Thyroid gland (tissue), 4 donors: Measurements from ENCODE around the gene OR2S2. TPM values are rescaled to one million over a fixed set of nuclear protein-coding genes. Genes with fewer than 3 reads are reported as not detected.
A peak's percentile ranks its signal among the peaks of the same experiment; 100 is the strongest.

Experiments
- DNase-seq, 2 donors: peaks; one replicate each; pipeline ENCODE4 v3.0.0-alpha.2; 2019
- H3K27ac ChIP-seq, 3 donors: fragments of 200-600 bp; sonication (generic); 1 replicate in 2 of 3; 2 replicates in 1 of 3; pipeline ENCODE4 v1.5.1; 2016 to 2019; ENCODE audit warnings: mild to moderate bottlenecking in 1 of 3, moderate library complexity in 1 of 3
- H3K27me3 ChIP-seq: fragments of 200-600 bp; sonication (generic); one replicate; pipeline ENCODE4 v1.5.1; 2019
- H3K36me3 ChIP-seq, 2 donors: fragments of 200-600 bp; sonication (generic); one replicate each; pipeline ENCODE4 v1.5.1; 2016 to 2019
- H3K4me1 ChIP-seq, 2 donors: fragments of 200-600 bp; sonication (generic); one replicate each; pipeline ENCODE4 v1.5.1; 2017 to 2019
- H3K4me3 ChIP-seq, 3 donors: fragments of 200-600 bp; sonication (generic); replicated peaks in 1 of 3; 1 replicate in 2 of 3; 2 replicates in 1 of 3; pipeline ENCODE4 v1.5.1; 2016; ENCODE audit warnings: mild to moderate bottlenecking in 1 of 3
- H3K9me3 ChIP-seq: fragments of 200-600 bp; sonication (generic); one replicate; pipeline ENCODE4 v1.5.1; 2017
- POLR2A ChIP-seq, 2 donors: fragments of 450-650 bp; IDR thresholded peaks; one replicate each; pipeline ENCODE4 v1.6.1; 2017; ENCODE audit warnings: antibody characterized with exemption in 2 of 2, mild to moderate bottlenecking in 2 of 2, moderate library complexity in 1 of 2
- WGBS, 2 donors: methylation state at CpG; one replicate each; pipeline ENCODE4 v1.1.5; 2017; 5-methylcytosine and 5-hydroxymethylcytosine counted together
- intact Hi-C: fragments of 100-400 bp; cut with DNase I; formaldehyde crosslinking; loops from one replicate; pipeline ENCODE4 v1.15.1; 2023
- total RNA-seq, 4 donors: library from RNA; depleted of rRNA; stranded (reverse); fragments of >200 nt; gene quantifications; one replicate each; pipeline ENCODE4 v1.2.3, GENCODE V29; 2016
- TF ChIP-seq, protein P1 (sequence below), 6 experiments: fragments of 200-600 bp in 3 of 6; fragments of 450-650 bp in 3 of 6; sonication (generic) in 3 of 6; IDR thresholded peaks; one replicate each; pipeline ENCODE4 v1.5.1; 2016 to 2019; ENCODE audit warnings: antibody characterized with exemption in 6 of 6, mild to moderate bottlenecking in 2 of 6, inconsistent platforms in 1 of 6, moderate library complexity in 1 of 6

OR2S2 gene
- total RNA-seq, 4 donors from 2014 or later = not detected

DNA sequence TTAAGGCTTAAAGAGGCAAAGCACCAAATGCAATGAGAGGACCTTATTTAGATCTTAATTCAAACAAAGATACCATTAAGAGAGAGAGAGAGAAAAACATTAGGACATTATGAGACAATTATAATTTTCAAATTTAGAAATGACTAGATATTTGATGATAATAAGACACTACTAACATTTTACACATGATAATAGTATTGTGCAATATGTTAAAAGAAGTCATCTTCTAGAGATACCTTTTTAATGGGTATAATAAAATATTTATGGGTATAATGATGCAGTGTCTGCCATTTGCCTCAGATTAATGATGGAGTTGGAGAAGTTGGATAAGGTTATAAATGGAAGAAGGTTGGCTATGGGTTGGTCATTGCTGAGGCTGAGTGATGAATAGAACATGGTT is 27.4 kb downstream of the OR2S2 start:
- Histone ChIP-seq H3K36me3 (no peaks in the 10 kb centered on the region), H3K4me1 (peaks cover 8 to 15% of the 10 kb centered on the region in 2 donors), H3K9me3 (no peaks in the 10 kb centered on the region), H3K27ac (no peak overlapping the region), H3K27me3 (no peaks in the 10 kb centered on the region), H3K4me3 (no peak overlapping the region)
- intact Hi-C loops = no loop called here
- DNase-seq = no peak
- TF ChIP-seq POLR2A (IDR thresholded peaks at IDR 0.05) = no peak
- TF ChIP-seq, protein P1, sequence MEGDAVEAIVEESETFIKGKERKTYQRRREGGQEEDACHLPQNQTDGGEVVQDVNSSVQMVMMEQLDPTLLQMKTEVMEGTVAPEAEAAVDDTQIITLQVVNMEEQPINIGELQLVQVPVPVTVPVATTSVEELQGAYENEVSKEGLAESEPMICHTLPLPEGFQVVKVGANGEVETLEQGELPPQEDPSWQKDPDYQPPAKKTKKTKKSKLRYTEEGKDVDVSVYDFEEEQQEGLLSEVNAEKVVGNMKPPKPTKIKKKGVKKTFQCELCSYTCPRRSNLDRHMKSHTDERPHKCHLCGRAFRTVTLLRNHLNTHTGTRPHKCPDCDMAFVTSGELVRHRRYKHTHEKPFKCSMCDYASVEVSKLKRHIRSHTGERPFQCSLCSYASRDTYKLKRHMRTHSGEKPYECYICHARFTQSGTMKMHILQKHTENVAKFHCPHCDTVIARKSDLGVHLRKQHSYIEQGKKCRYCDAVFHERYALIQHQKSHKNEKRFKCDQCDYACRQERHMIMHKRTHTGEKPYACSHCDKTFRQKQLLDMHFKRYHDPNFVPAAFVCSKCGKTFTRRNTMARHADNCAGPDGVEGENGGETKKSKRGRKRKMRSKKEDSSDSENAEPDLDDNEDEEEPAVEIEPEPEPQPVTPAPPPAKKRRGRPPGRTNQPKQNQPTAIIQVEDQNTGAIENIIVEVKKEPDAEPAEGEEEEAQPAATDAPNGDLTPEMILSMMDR (IDR thresholded peaks at IDR 0.05) = no peak

DNA sequence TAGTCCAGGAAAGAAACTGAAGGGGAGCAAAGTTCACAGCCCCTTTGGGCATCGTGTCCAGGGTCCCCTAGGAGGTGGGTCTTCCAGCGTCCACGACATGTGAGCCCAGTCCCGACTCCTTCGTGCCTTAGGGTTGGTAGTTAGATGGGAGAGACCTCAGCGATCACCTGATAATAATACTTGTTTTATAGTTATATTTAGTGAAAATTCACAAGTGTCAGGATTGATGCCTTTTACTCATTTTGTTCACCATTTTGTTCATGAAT is 28.6 kb downstream of the OR2S2 start:
- Histone ChIP-seq H3K9me3 (no peaks in the 10 kb centered on the region), H3K36me3 (no peaks in the 10 kb centered on the region), H3K4me1 (peaks cover 7 to 19% of the 10 kb centered on the region in 2 donors), H3K27me3 (no peaks in the 10 kb centered on the region), H3K4me3 (no peak overlapping the region), H3K27ac (peak overlapping the region in 1 of 3 donors; percentile 43)
- intact Hi-C loops = no loop called here
- TF ChIP-seq, protein P1 (IDR thresholded peaks at IDR 0.05) = no peak
- TF ChIP-seq POLR2A (IDR thresholded peaks at IDR 0.05) = no peak
- WGBS, 2 donors = 73 to 78% methylated on average over 6 of the region's 6 CpGs
- DNase-seq = no peak

DNA sequence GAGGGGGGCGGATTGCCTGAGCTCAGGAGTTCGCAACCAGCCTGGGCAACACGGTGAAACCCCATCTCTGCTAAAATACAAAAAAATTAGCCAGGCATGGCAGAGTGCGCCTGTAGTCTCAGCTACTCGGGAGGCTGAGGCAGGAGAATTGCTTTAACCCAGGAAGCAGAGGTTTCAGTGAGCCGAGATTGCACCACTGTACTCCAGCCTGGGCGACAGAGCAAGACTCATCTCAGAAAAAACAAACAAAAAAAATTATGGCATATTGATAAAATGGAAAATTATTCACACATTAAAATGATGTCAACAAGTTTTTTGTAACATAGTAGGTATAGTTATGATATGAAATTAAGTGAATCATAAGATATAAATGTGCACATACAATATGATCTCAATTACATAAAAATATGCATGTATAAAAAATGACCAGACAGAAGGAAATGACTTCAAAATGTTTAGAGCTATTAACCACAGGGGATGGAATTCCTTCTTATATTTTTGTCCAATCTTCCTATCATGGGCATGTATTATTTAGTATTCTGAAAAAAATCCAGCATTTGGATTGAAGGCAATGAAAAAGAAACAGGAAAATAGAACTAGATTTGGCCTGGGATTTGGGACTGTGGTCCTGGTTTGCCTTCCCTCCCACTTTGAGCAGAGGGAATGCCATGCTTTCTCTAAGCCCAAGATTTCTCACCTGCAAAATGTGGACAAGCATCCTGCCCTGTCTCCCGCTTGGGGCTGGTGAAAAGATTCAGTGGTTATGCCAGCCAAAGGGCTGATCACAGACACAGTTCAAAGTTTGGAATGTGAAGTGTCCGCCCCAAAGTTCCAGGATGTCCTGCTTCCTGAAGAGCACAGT is 29.1 kb downstream of the OR2S2 start:
- no peak overlapping the region for H3K4me3 ChIP-seq
- H3K27ac ChIP-seq = peak overlapping the region in 1 of 3 donors; percentile 43
- H3K36me3 ChIP-seq = no peaks in the 10 kb centered on the region
- H3K4me1 ChIP-seq = peaks cover 8 to 22% of the 10 kb centered on the region in 2 donors
- H3K9me3 ChIP-seq = no peaks in the 10 kb centered on the region
- TF ChIP-seq POLR2A (IDR thresholded peaks at IDR 0.05) = no peak
- TF ChIP-seq, protein P1 (IDR thresholded peaks at IDR 0.05) = no peak
- H3K27me3 ChIP-seq = no peaks in the 10 kb centered on the region
- no peak for DNase-seq
- WGBS, 2 donors = 78 to 79% methylated on average over 9 of the region's 9 CpGs
- intact Hi-C loops = no loop called here

DNA sequence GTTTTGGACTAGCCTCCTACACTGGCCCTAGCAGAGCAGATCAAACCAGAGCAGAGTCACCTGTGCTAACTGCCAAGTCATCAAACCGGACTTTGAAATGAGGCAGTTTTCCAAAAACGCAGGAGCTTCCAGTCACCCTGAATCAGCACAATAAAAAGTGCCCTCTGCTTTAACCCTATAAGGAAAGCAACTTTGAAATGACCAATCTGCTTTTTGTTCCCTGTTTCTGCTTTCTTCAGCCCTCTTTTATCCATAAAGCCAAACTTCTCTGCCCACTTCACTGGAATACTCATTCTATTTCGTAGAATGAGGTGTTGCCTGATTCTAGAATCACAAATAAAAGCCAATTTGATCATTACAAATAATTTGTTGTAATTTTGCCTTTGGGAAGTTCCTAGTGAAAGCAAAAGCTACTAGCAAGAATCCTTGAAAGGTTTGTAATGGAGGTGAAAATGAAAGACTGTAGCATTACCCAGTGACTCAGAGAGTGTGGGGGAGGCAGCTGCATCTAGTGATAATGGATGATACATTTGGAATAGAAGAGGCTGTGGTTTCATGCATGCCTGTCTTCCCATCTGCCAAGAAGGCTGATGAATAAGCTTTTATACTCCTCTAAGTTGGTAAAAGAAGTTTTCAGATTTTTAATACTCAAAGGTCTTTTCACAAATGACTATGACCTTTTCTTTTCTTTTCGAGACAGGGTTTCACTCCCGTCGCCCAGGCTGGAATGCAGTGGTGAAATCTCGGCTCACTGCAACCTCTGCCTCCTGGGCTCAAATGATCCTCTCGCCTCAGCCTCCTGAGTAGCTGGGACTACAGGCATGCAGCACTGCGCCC is 33.8 kb downstream of the OR2S2 start:
- Histone ChIP-seq H3K27me3 (no peaks in the 10 kb centered on the region), H3K9me3 (no peaks in the 10 kb centered on the region), H3K36me3 (no peaks in the 10 kb centered on the region), H3K27ac (peak overlapping the region; percentile 60 to 77 (median 75)), H3K4me1 (peaks cover 19 to 36% of the 10 kb centered on the region in 2 donors), H3K4me3 (no peak overlapping the region)
- DNase-seq = peak; percentile 63 to 68
- intact Hi-C loops = no loop called here
- WGBS, 2 donors = 65 to 66% methylated on average over 9 of the region's 9 CpGs
- TF ChIP-seq POLR2A (IDR thresholded peaks at IDR 0.05) = peak in 1 of 2 donors; percentile 9
- TF ChIP-seq, protein P1 (IDR thresholded peaks at IDR 0.05) = no peak

DNA sequence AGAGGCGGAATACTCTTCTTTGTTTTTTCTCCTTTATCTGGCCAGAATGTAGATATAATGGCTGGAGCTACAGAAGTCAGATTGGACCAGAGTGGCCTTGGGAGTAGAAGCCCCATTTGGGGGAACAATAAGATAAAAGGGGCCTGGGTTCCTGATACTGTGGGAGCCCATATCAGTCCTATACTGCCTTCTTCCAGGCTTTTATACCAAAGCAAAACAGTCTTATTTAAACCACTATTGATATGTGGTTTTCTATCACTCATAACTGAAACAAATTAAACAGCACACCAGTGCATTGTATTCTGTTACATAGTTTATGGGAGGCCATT is 34.4 kb downstream of the OR2S2 start:
- no peak for DNase-seq
- Histone ChIP-seq H3K9me3 (no peaks in the 10 kb centered on the region), H3K4me1 (peaks cover 19 to 42% of the 10 kb centered on the region in 2 donors), H3K36me3 (no peaks in the 10 kb centered on the region), H3K4me3 (no peak overlapping the region), H3K27me3 (no peaks in the 10 kb centered on the region), H3K27ac (peak overlapping the region; percentile 26 to 75 (median 60))
- TF ChIP-seq POLR2A (IDR thresholded peaks at IDR 0.05) = no peak
- TF ChIP-seq, protein P1 (IDR thresholded peaks at IDR 0.05) = no peak
- intact Hi-C loops = no loop called here
- 97 to 100% methylated on average over 1 of the region's 1 CpG for WGBS, 2 donors
